Right lobe of liver (tissue), 6 donors: Measurements from ENCODE around the gene PRKCB. TPM values are rescaled to one million over a fixed set of nuclear protein-coding genes. Genes with fewer than 3 reads are reported as not detected.

ENCODE experiments used
- ATAC-seq, 4 donors: fragments of 200-7000 bp; cut with Tn5 transposase; one replicate each; pipeline ENCODE4 v1.9.1; 2020; ENCODE audit warnings: mild to moderate bottlenecking in 4 of 4, moderate library complexity in 4 of 4
- DNase-seq, 3 donors: peaks; one replicate each; pipeline ENCODE4 v3.0.0-alpha.2; 2020
- H3K27ac ChIP-seq, 3 donors: fragments of 200-600 bp; one replicate each; pipeline ENCODE4 v1.8.0; 2022
- H3K27me3 ChIP-seq, 2 donors: fragments of 200-600 bp; one replicate each; pipeline ENCODE4 v1.8.0; 2022
- H3K36me3 ChIP-seq, 4 donors: fragments of 200-600 bp; sonication (generic) in 1 of 4; one replicate each; pipeline versions ENCODE4 v1.5.1 to v1.8.0; 2017 to 2022; ENCODE audit warnings: control low read depth in 1 of 4
- H3K4me1 ChIP-seq, 4 donors: fragments of 200-600 bp; sonication (generic) in 1 of 4; one replicate each; pipeline versions ENCODE4 v1.5.1 to v1.8.0; 2017 to 2022; ENCODE audit warnings: control low read depth in 1 of 4
- H3K4me3 ChIP-seq, 3 donors: fragments of 200-600 bp; one replicate each; pipeline ENCODE4 v1.8.0; 2022
- H3K9me3 ChIP-seq, 4 donors: fragments of 200-600 bp; sonication (generic) in 1 of 4; one replicate each; pipeline versions ENCODE4 v1.5.1 to v1.8.0; 2017 to 2022; ENCODE audit warnings: control low read depth in 1 of 4
- POLR2A ChIP-seq: fragments of 450-650 bp; IDR thresholded peaks from one replicate; pipeline ENCODE4 v1.6.1; 2017; ENCODE audit warnings: antibody characterized with exemption, mild to moderate bottlenecking
- WGBS: methylation state at CpG from one replicate; pipeline ENCODE4 v1.1.6; 2018; ENCODE audit warnings: low coverage, low lambda C conversion rate; ENCODE audit not compliant: insufficient coverage; ENCODE audit errors: missing lambda C conversion rate; 5-methylcytosine and 5-hydroxymethylcytosine counted together
- intact Hi-C, 2 donors: fragments of 100-400 bp; cut with DNase I; formaldehyde crosslinking; loops; one replicate each; pipeline versions ENCODE4 v1.11.2 to v1.14.1; 2022
- total RNA-seq, 6 experiments: library from RNA; depleted of rRNA in 2 of 6; stranded (reverse); fragments of >200 nt in 2 of 6; fragmentation: NEBNext Ultra II Directional in 3 of 6; extraction: Animal tissue kit (Norgen Biotek cat#: 25700) in 3 of 6; gene quantifications; one replicate each; pipeline versions ENCODE4 v1.1.0 to v1.2.4, GENCODE V29; 2016 to 2023
- TF ChIP-seq, protein P1 (sequence below), 4 donors: fragments of 200-600 bp in 3 of 4; fragments of 450-650 bp in 1 of 4; IDR thresholded peaks; one replicate each; pipeline versions ENCODE4 v1.5.1 to v1.8.0; 2016 to 2022; ENCODE audit warnings: antibody characterized with exemption in 4 of 4, mild to moderate bottlenecking in 2 of 4
- donor health status: DM: no; HTN: yes; CAD: no.
- donor health status: DM: no; HTN: no; CAD: no.
- donor health status: DM: no; HTN: no; CAD: no.
- donor health status: DM: no; HTN: yes; CAD: no.
- donor health status: DM: no; HTN: yes; CAD: no.

PRKCB gene
- total RNA-seq, 6 experiments from 2014 or later, result 1.7 to 8.1 (median 3.5) TPM

DNA sequence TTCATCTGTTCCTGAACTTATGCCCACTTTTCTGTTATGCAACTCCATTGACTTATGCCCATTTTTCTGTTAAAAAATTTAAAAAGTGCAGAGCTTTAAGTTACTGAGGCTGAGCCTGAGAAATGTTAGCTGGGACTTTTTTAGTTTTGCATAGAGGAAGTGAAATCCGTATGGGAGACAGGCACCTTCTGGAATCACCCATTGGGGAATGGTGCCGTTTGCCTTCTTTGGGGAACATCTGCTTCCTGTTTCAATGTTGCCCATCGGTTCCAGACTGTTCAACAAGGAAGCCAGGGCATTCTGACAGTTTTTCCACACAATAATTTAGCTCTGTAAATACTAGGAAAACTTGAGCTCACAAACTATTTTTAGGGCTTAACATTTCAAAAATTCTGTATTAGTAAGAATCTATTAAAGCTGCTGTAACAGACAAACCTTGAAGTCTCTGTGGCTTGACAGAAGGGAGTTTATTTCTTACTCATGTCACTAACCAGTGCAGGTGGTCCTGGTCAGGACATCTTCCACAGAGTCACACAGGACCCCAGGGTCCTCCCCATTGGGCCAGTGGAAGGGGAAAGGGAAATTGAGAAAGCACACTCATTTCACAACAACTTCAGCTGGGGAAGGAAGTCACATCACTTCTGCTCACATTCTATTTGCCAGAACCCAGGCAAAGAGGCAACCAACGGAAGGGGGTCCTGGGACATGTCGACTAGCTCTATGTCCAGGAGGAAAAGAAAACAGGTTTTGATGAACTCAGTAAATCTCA lies 17.2 kb downstream of the PRKCB start:
- H3K4me3 ChIP-seq, result no peak overlapping the region
- H3K27ac ChIP-seq, result no peak overlapping the region
- no peaks in the 10 kb centered on the region for H3K4me1 ChIP-seq
- DNase-seq, result no peak
- no peaks in the 10 kb centered on the region for H3K36me3 ChIP-seq
- ATAC-seq, result peak in 3 of 4 donors; percentile 24 to 48 (median 32)
- TF ChIP-seq, protein P1, sequence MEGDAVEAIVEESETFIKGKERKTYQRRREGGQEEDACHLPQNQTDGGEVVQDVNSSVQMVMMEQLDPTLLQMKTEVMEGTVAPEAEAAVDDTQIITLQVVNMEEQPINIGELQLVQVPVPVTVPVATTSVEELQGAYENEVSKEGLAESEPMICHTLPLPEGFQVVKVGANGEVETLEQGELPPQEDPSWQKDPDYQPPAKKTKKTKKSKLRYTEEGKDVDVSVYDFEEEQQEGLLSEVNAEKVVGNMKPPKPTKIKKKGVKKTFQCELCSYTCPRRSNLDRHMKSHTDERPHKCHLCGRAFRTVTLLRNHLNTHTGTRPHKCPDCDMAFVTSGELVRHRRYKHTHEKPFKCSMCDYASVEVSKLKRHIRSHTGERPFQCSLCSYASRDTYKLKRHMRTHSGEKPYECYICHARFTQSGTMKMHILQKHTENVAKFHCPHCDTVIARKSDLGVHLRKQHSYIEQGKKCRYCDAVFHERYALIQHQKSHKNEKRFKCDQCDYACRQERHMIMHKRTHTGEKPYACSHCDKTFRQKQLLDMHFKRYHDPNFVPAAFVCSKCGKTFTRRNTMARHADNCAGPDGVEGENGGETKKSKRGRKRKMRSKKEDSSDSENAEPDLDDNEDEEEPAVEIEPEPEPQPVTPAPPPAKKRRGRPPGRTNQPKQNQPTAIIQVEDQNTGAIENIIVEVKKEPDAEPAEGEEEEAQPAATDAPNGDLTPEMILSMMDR (IDR thresholded peaks at IDR 0.05), result no peak
- TF ChIP-seq POLR2A, result no peak
- intact Hi-C loops, result no loop called here
- no peaks in the 10 kb centered on the region for H3K27me3 ChIP-seq
- no peaks in the 10 kb centered on the region for H3K9me3 ChIP-seq
- 18% methylated on average over 5 of the region's 5 CpGs for WGBS

GRCh38 chr16:23855010-23855409 lies 19.2 kb downstream of the PRKCB start:
- 40% methylated on average over 4 of the region's 5 CpGs for WGBS
- Histone ChIP-seq H3K4me3 (no peak overlapping the region), H3K4me1 (no peaks in the 10 kb centered on the region), H3K9me3 (no peaks in the 10 kb centered on the region), H3K36me3 (no peaks in the 10 kb centered on the region), H3K27ac (no peak overlapping the region), H3K27me3 (no peaks in the 10 kb centered on the region)
- TF ChIP-seq, protein P1 (IDR thresholded peaks at IDR 0.05), result no peak
- no peak for TF ChIP-seq POLR2A
- intact Hi-C loops, result no loop called here
- DNase-seq (no peak), ATAC-seq (peak; percentile 24 to 45 (median 41))

GRCh38 chr16:23856251-23856709 lies 20.5 kb downstream of the PRKCB start:
- no peak for ATAC-seq
- 68% methylated on average over 2 of the region's 2 CpGs for WGBS
- Histone ChIP-seq H3K27me3 (no peaks in the 10 kb centered on the region), H3K36me3 (no peaks in the 10 kb centered on the region), H3K9me3 (no peaks in the 10 kb centered on the region), H3K4me1 (no peaks in the 10 kb centered on the region), H3K4me3 (no peak overlapping the region), H3K27ac (no peak overlapping the region)
- no peak for TF ChIP-seq POLR2A
- TF ChIP-seq, protein P1 (IDR thresholded peaks at IDR 0.05), result no peak
- no peak for DNase-seq
- intact Hi-C loops, result no loop called here

DNA sequence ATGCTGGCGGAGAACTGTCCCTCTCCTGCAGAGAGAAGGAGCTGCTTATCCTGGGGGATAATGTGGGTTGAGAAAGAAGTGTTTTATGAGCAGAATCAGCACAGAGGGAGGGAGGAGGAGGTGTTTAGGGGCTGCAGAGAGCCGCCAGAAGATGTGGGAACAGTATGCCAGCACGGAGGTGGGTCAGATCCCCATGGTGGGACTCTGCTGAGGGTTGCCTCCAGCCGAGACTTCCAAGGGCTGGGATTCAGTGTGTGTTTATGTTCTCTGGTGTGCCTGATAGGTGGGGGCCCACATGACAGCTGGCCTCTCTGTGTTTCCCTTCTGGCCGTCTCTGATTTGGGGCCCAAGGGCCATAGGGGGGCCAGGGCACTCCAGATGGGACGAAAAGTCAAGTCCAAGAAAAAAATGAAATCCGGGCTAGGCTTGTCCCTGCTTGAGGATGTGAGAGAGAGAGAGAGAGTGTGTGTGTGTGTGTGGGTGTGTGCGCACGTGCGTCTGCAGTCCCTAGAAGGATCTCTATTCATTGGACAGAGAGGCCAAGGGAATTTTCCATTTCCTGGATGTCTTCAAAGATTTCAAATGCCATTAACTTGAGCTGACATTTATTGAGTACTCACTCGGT lies 21.6 kb downstream of the PRKCB start:
- peak in 3 of 4 donors; percentile 14 to 42 (median 31) for ATAC-seq
- H3K27me3 ChIP-seq, result no peaks in the 10 kb centered on the region

More for the DNA sequence above, 21.6 kb downstream of the PRKCB start:
- WGBS, result 10% methylated on average over 8 of the region's 11 CpGs
- H3K4me3 ChIP-seq, result no peak overlapping the region
- no peaks in the 10 kb centered on the region for H3K36me3 ChIP-seq
- DNase-seq, result no peak
- H3K9me3 ChIP-seq, result no peaks in the 10 kb centered on the region
- intact Hi-C loops, result no loop called here
- TF ChIP-seq, protein P1 (IDR thresholded peaks at IDR 0.05), result no peak
- no peak for TF ChIP-seq POLR2A
- H3K27ac ChIP-seq, result no peak overlapping the region
- H3K4me1 ChIP-seq, result no peaks in the 10 kb centered on the region
